ENCODE data around the gene EYS. TPM values are rescaled to one million over a fixed set of nuclear protein-coding genes. Genes with fewer than 3 reads are reported as not detected.

Gene EYS
- total and polyA plus RNA-seq, 2 experiments from 2014 or later: 0.04 TPM; not detected in 1

DNA sequence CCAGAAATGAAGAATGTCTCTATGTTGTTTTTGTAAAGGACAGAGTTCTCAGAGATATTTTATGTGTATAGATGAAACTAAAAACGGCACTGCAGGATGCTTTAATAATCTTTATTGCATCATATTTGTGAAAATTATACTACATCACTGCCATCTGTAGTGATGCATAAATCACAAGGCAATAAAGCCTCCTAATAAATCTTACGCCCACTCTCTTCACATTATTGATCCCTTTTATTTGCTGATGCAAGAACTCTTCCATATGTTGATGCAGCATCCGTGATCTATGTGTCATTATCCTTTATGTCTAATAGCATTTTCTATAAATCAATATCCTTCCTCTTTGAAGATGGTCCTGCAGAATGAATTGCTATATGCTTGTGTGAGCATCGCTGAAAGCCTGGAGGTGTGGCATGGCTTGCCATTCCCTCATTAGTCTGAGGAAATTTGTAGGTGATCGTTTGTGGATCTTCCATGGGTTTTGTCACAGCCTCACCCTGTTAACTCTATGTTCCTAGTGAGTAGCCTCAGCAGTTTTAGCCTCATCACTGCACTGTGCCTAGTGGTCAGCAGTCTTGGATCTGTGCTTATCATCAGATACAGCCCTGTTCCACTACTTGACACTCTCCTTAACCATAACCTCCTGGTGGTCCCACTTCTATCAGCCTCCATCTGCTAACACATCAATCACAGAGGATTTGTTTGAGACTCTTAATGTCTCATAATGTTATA, 983.5 kb downstream of the EYS start:
- H3K4me2 ChIP-seq (ENCODE audit: unreplicated experiment): no peak overlapping the region
- no peak overlapping the region for H3K27ac ChIP-seq
- no peaks in the 10 kb centered on the region for H3K79me2 ChIP-seq (ENCODE audit: insufficient read depth)
- TF ChIP-seq EZH2phosphoT487 (IDR thresholded peaks at IDR 0.05; ENCODE audit: insufficient read depth, low read depth) (no peak), EZH2 (IDR thresholded peaks at IDR 0.05; ENCODE audit: insufficient read depth, poor library complexity, severe bottlenecking) (no peak)
- H3F3A ChIP-seq (ENCODE audit: insufficient read depth): no peaks in the 10 kb centered on the region
- H3K9me3 ChIP-seq (ENCODE audit: low read depth): no peaks in the 10 kb centered on the region
- no peaks in the 10 kb centered on the region for H3K4me1 ChIP-seq (ENCODE audit: insufficient read depth)
- no peak overlapping the region for H2AFZ ChIP-seq
- WGBS, 2 experiments (ENCODE audit: low coverage in 1 of 2, low lambda C conversion rate in 2 of 2, missing lambda C conversion rate in 2 of 2): 20% methylated on average over 5 of the region's 5 CpGs
- no peak overlapping the region for H3K4me3 ChIP-seq
- no peaks in the 10 kb centered on the region for H3K9me2 ChIP-seq (ENCODE audit: insufficient read depth)
- no peaks in the 10 kb centered on the region for H4K20me1 ChIP-seq (ENCODE audit: insufficient read depth)
- no peak for DNase-seq
- no peaks in the 10 kb centered on the region for H3K27me3 ChIP-seq (replicated peaks; ENCODE audit: insufficient read depth)
- H3K36me3 ChIP-seq (ENCODE audit: low read depth): no peaks in the 10 kb centered on the region
- H3K9ac ChIP-seq: no peak overlapping the region
- in situ Hi-C loops (cut with MboI): no loop called here

DNA sequence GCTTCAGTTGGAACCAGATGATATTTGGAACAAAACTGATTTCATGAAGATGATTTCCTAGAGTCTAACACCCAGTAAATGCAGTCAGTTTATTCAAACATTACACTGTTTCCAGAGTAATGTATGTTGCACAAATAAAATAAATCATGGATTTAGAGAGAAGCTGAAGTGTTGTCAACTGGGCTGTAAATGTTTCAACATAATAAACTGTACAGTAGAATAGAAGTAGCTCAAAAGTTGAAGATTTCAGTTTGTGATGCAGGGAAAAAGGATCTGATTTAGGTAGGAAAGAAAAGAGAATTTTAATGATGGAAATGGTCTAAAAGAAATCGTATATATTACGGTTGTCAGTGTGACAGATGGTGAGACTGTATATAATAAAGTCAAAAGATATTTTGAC, 985.2 kb downstream of the EYS start:
- Histone ChIP-seq H3K9me3 (ENCODE audit: low read depth) (no peaks in the 10 kb centered on the region), H2AFZ (no peak overlapping the region), H3K4me2 (ENCODE audit: unreplicated experiment) (no peak overlapping the region), H3K36me3 (ENCODE audit: low read depth) (no peaks in the 10 kb centered on the region), H3K27me3 (replicated peaks; ENCODE audit: insufficient read depth) (no peaks in the 10 kb centered on the region), H3K27ac (no peak overlapping the region), H3K79me2 (ENCODE audit: insufficient read depth) (no peaks in the 10 kb centered on the region), H3K9ac (no peak overlapping the region), H3K4me3 (no peak overlapping the region), H4K20me1 (ENCODE audit: insufficient read depth) (no peaks in the 10 kb centered on the region), H3K4me1 (ENCODE audit: insufficient read depth) (no peaks in the 10 kb centered on the region), H3F3A (ENCODE audit: insufficient read depth) (no peaks in the 10 kb centered on the region), H3K9me2 (ENCODE audit: insufficient read depth) (no peaks in the 10 kb centered on the region)
- in situ Hi-C loops (cut with MboI): no loop called here
- no peak for DNase-seq
- TF ChIP-seq EZH2phosphoT487 (IDR thresholded peaks at IDR 0.05; ENCODE audit: insufficient read depth, low read depth) (no peak), EZH2 (IDR thresholded peaks at IDR 0.05; ENCODE audit: insufficient read depth, poor library complexity, severe bottlenecking) (no peak)
- 43 to 46% methylated on average over 2 of the region's 2 CpGs for WGBS, 2 experiments (ENCODE audit: low coverage in 1 of 2, low lambda C conversion rate in 2 of 2, missing lambda C conversion rate in 2 of 2)

DNA sequence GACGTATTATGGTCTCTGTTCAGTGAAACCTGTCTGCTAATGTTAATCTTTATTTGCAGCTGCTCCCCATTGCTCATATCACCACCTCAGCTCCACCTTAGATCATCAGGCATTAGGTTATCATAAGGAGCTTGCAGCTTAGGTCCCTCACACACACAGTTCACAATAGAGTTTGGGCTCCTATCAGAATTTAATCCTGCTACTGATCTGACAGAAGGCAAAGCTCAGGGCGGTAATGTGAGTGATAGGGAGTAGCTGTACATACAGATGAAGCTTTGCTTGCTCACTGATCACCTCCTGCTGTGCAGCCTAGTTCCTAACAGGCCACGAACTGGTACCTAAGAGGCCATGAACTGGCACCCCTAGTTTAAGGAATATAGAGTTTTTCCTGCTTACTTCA, 989.7 kb downstream of the EYS start:
- no peak overlapping the region for H3K4me3 ChIP-seq
- no peaks in the 10 kb centered on the region for H3K36me3 ChIP-seq (ENCODE audit: low read depth)
- 8 to 14% methylated on average over 3 of the region's 3 CpGs for WGBS, 2 experiments (ENCODE audit: low coverage in 1 of 2, low lambda C conversion rate in 2 of 2, missing lambda C conversion rate in 2 of 2)
- no peak overlapping the region for H2AFZ ChIP-seq
- no peaks in the 10 kb centered on the region for H3K79me2 ChIP-seq (ENCODE audit: insufficient read depth)
- TF ChIP-seq EZH2 (IDR thresholded peaks at IDR 0.05; ENCODE audit: insufficient read depth, poor library complexity, severe bottlenecking) (no peak), EZH2phosphoT487 (IDR thresholded peaks at IDR 0.05; ENCODE audit: insufficient read depth, low read depth) (no peak)
- no peak overlapping the region for H3K4me2 ChIP-seq (ENCODE audit: unreplicated experiment)
- no peak for DNase-seq
- H4K20me1 ChIP-seq (ENCODE audit: insufficient read depth): no peaks in the 10 kb centered on the region
- H3F3A ChIP-seq (ENCODE audit: insufficient read depth): no peaks in the 10 kb centered on the region
- in situ Hi-C loops (cut with MboI): no loop called here
- H3K27me3 ChIP-seq (replicated peaks; ENCODE audit: insufficient read depth): no peaks in the 10 kb centered on the region
- H3K27ac ChIP-seq: no peak overlapping the region
- no peaks in the 10 kb centered on the region for H3K9me2 ChIP-seq (ENCODE audit: insufficient read depth)
- H3K4me1 ChIP-seq (ENCODE audit: insufficient read depth): no peaks in the 10 kb centered on the region
- no peaks in the 10 kb centered on the region for H3K9me3 ChIP-seq (ENCODE audit: low read depth)
- H3K9ac ChIP-seq: no peak overlapping the region

DNA sequence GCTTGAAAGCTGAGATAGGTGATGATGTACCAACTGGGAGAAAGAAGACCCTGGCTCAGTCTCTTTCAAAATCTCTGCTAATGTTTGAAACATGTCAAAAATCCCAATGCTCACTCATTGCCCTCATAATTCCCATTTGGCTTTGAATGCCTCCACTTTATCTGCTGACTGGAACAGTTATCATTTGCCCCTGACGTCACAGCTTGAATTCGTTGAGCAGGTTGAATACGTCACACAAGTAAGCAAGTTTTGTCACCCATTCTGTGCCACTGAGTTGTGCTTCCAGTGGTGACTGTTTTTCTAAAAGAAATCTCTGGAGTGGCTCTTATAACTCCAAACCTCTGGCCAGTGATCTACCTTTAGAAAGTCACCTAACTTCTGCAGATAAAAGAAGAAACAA, 991.4 kb downstream of the EYS start:
- H3K9ac ChIP-seq: no peak overlapping the region
- no peaks in the 10 kb centered on the region for H3K9me3 ChIP-seq (ENCODE audit: low read depth)
- WGBS, 2 experiments (ENCODE audit: low coverage in 1 of 2, low lambda C conversion rate in 2 of 2, missing lambda C conversion rate in 2 of 2): 21 to 28% methylated on average over 3 of the region's 3 CpGs
- H2AFZ ChIP-seq: no peak overlapping the region
- no peaks in the 10 kb centered on the region for H3K27me3 ChIP-seq (replicated peaks; ENCODE audit: insufficient read depth)
- H3F3A ChIP-seq (ENCODE audit: insufficient read depth): no peaks in the 10 kb centered on the region
- TF ChIP-seq EZH2 (IDR thresholded peaks at IDR 0.05; ENCODE audit: insufficient read depth, poor library complexity, severe bottlenecking) (no peak), EZH2phosphoT487 (IDR thresholded peaks at IDR 0.05; ENCODE audit: insufficient read depth, low read depth) (no peak)
- no peak overlapping the region for H3K27ac ChIP-seq
- H3K9me2 ChIP-seq (ENCODE audit: insufficient read depth): no peaks in the 10 kb centered on the region
- no peaks in the 10 kb centered on the region for H3K36me3 ChIP-seq (ENCODE audit: low read depth)
- in situ Hi-C loops (cut with MboI): no loop called here
- H4K20me1 ChIP-seq (ENCODE audit: insufficient read depth): no peaks in the 10 kb centered on the region
- H3K4me2 ChIP-seq (ENCODE audit: unreplicated experiment): no peak overlapping the region
- no peak for DNase-seq
- no peaks in the 10 kb centered on the region for H3K4me1 ChIP-seq (ENCODE audit: insufficient read depth)
- no peaks in the 10 kb centered on the region for H3K79me2 ChIP-seq (ENCODE audit: insufficient read depth)
- H3K4me3 ChIP-seq: no peak overlapping the region

Data from GM23248 (cell line).